ELF-1 (cell line): Measurements from ENCODE around the gene IGLON5.
A peak's percentile ranks its signal among the peaks of the same experiment; 100 is the strongest.

ENCODE experiments used
- DNase-seq: peaks from one replicate; pipeline ENCODE4 v3.0.0-alpha.2; 2016; ENCODE audit warnings: low read depth, low spot score

The IGLON5 gene

DNA sequence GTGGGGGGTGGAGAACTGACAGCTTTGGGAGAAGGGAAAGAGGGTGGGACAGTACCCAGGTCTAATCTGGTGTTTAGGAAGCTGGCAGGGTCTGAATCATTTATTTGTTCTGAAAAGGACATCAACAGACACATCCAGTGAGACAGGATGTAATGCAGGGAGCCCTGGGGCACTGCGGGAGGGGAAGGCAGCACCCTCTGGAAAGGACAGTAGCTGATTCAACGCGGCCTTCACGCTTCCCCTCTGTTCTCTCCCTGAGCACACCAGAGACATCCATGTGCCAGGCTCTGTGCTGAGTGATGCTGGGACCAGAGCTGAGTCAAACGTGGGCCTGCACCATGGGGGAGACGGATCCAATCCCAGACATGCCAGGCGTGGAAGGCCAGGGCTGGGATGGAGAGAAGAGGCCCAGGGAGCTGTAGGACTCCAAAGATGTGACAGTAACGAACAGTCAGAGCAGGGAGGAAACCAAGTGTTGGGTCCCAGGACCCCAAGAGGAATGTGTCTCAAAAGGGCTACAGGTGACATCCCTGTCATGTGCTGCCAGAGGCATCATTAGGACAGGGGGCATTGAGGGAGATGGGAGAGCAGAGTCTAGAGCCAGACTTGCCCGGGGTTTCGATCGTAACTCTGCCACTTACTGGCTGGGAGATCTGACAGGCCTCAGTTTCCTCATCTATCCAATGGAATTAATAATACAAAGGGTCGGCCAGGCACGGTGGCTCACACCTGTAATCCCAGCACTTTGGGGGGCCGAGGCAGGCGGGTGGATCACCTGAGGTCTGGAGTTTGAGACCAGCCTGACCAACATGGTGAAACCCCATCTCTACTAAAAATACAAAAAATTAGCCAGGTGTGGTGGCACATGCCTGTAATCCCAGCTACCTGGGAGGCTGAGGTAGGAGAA, 53.0 kb downstream of the IGLON5 start:
- no peak for DNase-seq

DNA sequence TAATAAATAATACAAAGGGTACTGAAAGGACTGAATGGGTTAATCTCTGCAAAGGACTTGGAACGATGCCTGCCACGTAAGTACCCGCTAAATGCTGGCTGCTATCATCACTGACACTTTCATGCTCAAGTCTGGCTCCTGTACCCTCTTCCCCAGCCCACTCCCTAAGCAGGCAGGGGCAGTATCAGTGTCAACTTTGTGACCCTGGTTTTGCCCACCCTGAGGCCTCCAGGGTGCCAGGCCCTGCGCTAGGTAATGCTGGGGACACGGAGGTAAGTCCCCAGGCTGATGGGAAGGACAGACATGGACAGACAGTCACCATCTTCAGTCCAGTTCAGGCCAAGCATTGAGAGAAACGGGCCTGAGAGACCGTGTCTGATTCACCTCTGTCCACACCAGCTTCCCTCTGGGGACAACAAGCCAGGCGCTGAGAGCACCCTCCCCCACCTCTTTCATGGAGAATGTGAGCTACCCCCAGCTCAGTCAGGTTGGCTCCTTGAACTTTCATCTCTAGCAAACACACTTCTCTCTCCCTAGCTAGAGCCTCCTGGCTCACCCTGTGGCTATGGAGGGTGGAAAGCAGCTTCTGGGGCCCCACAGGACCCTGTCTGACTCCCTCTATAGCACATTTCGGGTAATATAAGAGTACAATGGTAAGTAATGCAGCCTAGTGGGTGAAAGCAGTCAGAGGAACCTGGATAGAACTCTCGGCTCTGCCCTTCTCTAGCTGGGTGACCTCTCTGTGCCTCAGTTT, 53.9 kb downstream of the IGLON5 start:
- DNase-seq: peak; percentile 48

DNA sequence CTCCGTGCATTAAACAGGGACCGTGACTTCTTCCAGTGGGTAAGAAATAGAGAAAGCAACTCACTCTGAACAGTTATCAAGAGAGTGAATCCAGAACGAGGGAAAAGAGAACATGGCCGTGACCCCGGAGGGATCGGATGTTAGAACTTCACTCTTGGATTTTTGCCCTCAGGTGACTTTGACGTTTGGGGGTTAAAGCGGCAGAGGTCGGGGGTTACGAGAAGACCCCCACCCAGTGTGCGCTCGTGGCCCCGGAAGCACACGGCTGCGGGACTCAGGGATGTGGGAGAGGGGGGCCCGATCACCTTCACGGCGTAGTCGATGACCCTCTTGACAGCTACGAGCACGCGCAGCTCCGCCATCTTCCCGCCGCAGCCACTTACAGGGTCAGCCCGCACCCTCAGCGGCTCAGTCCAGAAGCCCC, 54.5 kb downstream of the IGLON5 start, which contains the start of gene ETFB:
ETFB (minus strand) TSS at position 424 of the 424 bp plus-strand sequence; CDS start at position 362, 62 bp downstream.
- no peak for DNase-seq

DNA sequence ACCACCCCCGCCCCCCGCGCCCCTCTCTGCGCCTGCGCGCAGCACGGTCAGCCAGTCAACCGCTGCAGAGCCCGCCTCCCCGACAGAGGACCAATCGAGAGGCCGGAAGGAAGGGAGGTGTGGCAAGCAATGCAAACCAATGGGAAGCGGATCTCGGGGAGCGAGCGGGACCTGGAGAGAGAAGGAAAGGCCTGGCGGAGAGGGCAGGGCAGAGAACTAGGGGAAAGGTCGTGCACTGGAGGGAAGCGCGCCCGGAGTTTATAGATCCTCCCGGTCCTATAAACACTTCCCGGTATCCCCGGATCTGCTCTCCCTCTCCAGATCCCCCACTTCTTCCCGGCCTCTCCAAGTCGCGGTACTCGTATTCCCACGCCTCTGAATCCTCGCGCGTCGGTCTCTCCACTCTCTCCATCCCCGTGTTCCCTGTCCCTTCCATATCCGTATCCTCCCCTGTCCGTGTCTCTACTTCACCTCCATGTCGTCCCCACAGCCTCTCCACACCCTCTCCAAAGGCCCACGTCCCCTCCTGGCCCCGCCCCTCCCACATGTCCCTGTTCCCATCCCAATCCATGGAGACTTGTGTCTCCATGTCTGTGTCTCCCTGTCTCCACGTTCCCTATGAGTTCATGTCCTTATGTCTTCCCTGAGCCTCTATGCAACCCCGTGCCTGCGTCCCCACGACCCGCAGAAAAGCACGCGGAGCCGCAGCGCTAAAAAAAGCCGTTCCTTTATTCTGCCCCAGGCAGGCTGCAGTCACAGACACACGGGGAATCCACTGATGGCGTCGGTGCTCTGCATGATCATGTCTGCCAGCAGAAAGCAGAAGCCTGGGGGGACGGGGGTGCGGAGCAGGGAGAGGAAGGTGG, 55.2 kb downstream of the IGLON5 start:
- DNase-seq: peak; percentile 98

DNA sequence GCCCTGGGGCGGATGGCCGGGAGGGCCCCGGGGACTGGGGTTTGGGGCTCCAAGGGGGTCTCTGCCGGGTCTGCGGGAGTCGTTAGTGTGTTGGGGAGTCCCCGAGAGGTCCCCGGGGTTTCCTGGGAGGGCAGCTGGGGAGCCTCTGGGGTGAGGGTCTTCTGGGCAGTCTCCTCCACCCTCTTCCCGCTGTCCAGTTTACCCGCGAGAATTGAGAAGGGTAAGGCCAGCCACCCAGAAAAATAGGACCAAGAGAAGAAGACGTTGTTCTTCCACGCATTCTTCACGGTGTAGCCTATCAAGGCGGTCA, 55.8 kb downstream of the IGLON5 start:
- DNase-seq: no peak

DNA sequence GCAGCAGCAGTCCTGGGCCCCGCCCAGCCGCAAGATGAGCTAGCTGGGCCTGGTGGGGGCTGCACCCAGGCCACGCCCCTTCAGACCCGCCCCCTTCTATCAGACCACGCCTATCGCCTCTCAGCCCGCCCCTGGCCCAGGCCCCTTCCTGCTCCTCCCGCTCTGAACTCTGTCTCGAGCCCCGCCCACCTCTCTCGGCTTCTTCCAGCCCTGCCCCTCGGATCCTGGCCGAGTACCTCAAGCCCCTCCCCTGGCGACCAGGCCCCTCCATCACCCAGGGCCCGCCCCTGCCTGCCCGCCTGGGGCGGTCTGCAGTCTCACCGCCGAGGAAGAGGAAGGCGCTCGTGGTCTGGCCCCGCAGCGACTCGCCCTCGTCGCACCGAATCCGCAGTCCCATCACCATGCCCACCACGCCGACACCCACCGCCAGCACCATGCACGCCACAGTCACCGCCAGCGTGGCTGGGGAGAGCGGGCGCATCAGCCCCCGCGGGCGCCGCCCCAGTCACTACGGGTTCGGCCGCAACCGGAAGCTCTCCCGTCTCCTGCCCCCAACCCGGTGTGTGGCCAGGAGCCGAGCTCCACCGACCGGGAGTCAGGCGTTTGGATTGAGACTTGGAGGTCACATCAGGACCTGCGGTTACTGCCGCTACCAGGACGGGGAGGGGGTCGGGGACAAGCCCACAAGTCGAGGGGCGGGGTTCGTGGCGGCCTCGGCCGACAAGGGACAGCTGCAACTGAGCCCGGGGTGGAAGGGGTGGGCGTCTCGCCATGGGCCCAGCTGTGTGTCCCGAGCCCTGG, 56.3 kb downstream of the IGLON5 start:
- DNase-seq: peak; percentile 100

DNA sequence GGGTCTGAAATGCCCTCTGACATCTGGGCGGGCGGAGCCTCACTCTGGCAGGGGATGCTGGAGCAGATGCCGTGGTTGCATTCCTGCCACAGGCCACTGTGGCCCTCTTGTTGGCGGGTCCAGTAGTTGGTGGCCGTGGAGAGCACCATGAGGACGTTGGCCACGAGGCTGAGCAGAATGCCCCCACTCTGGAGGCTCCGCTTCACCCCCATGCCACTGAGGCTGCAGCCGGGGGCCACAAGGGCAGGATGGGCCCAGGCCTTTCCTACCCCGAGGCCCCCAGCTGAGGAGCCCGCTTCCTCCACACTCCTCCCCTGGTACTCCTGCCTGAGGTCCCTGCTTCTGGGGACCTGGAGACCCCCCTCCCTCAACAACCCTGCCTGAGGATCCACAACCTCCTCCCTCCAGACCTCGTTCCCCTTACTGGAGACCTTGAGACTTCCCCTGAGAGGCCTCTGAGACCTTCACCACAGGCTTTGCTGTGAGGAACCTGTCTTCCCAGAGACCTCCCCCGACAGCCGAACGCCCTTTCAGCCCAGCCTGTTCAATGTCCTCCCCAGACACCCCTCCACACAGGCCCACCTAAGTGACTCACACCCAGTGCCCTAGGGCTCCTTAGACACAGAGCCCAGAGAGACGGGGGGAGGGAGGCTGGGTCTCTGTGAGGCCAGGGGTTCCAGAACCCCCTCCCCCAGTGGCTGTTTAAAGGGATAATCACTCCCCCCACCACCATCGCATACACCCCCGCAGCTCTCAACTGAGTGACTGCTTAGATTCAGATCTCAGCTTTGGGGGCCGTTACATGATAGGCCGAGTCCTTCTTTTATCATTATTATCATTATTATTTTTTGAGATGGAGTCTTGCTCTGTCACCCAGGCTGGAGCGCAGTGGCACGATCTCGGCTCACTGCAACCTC, 57.2 kb downstream of the IGLON5 start, which contains the start of gene CLDND2:
CLDND2 (minus strand) TSS at position 638 of the 917 bp plus-strand sequence; CDS start at position 212, 426 bp downstream.
- peak; percentile 49 for DNase-seq

DNA sequence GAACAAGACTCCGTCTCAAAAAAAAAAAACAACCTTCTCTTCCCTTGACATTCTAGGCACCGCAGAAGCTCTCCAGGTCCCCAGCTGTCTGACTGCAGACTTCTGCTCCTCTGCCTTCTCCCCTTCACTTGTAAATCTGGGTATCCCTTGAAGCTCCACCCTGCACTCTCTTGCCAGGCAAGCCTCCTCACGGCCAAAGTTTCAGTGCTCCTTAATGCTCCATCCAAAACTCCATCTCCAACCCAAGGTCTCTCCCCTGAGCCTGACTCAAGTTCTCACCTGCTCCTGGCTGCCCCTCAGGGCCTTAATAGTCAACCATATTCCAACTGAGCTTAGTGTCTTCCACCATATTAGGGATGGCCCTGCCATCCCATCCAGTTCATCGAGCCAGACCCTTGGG, 58.8 kb downstream of the IGLON5 start:
- DNase-seq: no peak

DNA sequence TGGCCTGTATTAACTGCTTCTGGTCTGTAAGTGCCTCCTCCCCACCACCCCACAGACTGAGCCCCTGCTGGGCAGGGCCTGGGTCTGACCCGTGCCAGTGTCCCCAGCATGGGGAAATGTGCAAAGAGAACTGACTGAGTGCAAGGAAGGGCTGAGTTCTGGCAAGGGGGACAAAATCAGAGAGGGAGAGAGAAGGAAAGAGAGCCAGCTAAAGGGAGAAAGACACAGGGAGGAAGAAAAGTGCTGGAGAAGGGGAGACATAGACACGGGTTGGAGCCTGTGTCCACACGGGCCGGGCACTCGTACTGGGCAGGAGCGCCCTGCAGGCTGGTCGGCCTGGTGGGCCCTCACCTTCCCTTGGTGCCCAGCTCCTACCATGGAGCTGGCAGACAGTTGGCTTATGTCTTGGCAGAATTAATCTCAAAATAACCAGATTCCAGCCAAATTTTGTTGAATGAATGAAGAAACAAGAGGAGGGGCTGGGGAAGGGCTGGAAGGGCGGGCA, 59.8 kb downstream of the IGLON5 start:
- no peak for DNase-seq

DNA sequence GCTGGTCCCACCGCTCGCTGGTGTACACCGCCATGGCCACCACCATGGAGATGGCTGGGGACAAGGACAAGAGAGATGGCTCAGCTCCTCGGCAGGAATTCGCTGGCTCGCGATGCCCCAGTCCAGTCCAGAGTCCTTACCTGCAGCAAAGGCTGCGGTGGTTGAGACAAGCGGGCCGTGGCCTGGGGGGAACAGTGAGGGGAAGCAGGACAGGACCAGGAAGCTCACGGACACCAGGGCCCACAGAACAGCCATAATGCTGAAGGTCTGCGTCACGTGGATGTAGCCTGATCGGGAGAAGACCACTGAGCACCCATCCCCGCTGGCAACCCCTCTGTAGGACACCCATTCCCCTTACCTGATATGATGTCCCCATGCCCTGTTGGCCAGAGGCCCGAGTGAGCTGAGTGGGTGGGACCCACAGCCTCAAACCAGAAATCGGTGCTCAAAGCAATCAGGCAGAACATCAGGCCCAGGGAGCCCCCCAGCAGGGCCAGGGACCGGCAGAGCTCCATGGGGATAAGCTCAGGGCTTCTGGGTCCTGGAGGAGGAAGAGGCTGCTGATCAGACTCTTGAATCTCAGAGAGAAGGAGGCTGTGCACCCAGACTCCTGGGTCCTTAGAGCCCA, 60.7 kb downstream of the IGLON5 start:
- no peak for DNase-seq

DNA sequence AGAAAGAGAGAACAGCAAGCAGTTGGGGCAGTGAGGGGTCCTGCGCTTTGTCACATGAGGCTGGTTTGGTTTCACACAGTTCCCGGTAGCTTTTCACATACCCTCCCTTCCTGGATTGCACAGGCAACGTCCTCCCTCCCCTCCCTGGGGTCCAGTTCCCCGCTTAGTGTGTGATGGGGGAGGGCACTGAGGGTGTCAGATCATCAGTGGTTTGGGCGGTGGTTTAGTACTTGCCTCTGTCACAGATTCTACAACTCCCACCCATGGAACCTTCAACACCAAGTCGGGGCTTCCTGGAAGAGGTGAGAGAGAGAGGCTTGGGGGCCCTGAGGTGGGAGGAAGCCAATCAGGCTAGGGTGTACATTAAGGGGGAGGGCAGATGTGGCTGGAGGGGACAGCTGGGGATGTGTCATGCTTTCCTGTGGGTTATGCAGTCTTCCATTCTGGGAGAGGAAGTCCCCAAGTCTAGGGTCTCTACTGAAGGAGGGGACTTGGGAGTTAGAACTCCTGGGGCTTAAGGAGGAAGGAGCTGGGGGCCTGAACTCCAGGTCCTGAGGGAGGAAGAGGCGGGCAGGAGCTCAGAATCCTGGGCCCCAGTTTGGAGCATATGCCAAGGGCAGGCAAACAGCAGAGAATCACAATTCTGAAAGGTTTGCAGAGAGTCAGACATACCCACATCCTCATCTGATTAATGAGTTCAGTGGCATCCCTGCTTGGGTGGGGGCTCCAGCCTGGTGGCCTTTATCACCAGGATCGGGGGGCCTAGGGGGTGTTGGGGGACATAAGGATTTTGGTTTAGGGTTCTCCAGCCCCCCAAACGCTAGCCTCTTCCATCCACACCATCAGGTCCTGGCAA, 61.4 kb downstream of the IGLON5 start, which contains the start of gene NKG7:
NKG7 (minus strand) TSS at position 6 of the 856 bp plus-strand sequence. CDS start 119 bp downstream, outside the sequence.
- no peak for DNase-seq

DNA sequence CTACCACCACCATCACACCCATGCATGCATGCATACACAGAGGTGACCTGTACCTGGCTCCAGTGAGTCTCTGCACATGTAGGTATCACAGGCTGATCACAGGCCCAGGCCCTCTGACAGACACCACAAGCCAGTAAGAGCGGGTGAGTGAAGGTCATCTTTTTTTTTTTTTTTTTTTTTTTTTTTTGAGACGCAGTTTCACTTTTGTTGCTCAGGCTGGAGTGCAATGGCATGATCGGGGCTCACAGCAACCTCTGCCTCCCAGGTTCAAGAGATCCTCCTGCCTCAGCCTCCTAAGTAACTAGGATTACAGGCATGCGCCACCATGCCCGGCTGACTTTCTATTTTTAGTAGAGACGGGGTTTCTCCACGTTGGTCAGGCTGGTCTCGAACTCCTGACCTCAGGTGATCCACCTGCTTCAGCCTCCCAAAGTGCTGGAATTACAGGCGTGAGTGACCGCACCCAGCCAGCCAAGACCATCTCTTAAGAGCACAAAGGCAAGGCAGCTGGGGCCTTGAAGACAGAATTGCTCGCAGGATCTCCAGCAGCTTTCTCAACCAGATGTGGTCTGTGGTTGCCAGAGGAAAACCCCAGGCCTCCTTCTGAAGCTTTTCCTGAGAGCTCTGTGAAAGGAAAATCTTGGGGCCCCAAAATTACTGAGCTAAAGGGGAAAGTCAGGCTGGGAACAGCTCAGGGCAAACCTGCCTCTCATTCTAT, 64.2 kb downstream of the IGLON5 start:
- no peak for DNase-seq

DNA sequence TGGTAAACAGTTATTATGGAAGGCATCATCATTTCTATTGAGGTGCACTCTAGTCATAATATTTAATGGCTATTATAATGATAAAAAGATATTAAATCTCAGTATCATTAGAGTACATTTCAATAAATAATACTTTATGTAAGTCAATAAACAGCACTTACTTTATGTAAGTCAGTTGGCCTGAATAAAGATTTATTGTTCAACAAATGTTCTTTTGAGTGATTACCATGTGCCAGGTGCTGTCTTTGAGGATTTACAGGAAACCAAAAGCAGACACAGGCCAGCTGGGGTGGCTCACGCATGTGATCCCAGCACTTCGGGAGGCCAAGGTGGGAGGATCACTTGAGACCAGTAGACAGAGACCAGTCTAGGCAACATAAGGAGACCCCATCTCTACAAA, 66.0 kb downstream of the IGLON5 start:
- no peak for DNase-seq

DNA sequence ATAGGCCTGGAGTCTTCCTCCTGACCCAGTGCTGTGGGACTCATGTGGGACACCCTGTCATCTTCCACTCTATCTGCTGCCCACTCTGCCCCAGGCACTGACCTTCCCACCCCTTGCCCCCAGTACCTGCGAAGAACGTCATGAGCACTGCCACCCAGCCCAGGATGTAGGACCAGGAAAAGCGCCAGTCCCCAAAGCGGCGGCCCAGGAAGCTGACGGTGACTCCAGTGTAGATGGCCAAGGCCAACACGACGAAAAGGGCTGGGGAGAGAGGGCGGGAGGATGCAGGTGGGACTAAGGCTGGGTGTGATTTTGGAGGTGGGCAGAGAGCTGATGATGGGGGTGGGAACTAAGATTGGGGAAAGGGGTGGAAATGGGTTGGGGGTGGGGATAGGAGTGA, 68.9 kb downstream of the IGLON5 start:
- DNase-seq: no peak
